ENCODE data around the gene NRDE2.
A peak's percentile ranks its signal among the peaks of the same experiment; 100 is the strongest.
"Not testable (repeated sequence)": the region's sequence is repeated elsewhere in the genome, so short reads cannot be mapped to it uniquely, and the experiment has no call there.

Gene NRDE2

GRCh38 chr14:90342327-90342726 lies 10.6 kb upstream of the NRDE2 start:
- DNase-seq: no peak

GRCh38 chr14:90341784-90342183 lies 10.0 kb upstream of the NRDE2 start:
- no peak for DNase-seq

- DNase-seq: not testable (repeated sequence)
Measured at GRCh38 chr14:90341232-90341631, 9.5 kb upstream of the NRDE2 start.

GRCh38 chr14:90336985-90337384 lies 5.2 kb upstream of the NRDE2 start:
- DNase-seq: peak; percentile 24

GRCh38 chr14:90336401-90336800 lies 4.7 kb upstream of the NRDE2 start:
- no peak for DNase-seq

- DNase-seq: no peak
Measured at GRCh38 chr14:90332271-90332584, 487 bp upstream of the NRDE2 start.

GRCh38 chr14:90330203-90331196 lies 1.2 kb downstream of the NRDE2 start:
- DNase-seq: peak; percentile 29

GRCh38 chr14:90321891-90322290 lies 9.8 kb downstream of the NRDE2 start:
- DNase-seq: no peak

- DNase-seq: no peak
Measured at GRCh38 chr14:90319634-90320541, 11.9 kb downstream of the NRDE2 start.

GRCh38 chr14:90319173-90319572 lies 12.6 kb downstream of the NRDE2 start:
- no peak for DNase-seq

- DNase-seq: no peak
Measured at GRCh38 chr14:90318016-90318415, 13.7 kb downstream of the NRDE2 start.

- DNase-seq: no peak
Measured at GRCh38 chr14:90317286-90317685, 14.5 kb downstream of the NRDE2 start.

- no peak for DNase-seq
Measured at GRCh38 chr14:90308561-90308960, 23.2 kb downstream of the NRDE2 start.

- DNase-seq: no peak
Measured at GRCh38 chr14:90305176-90305601, 26.6 kb downstream of the NRDE2 start.

- DNase-seq: no peak
Measured at GRCh38 chr14:90304502-90304901, 27.2 kb downstream of the NRDE2 start.

- no peak for DNase-seq
Measured at GRCh38 chr14:90303473-90303872, 28.3 kb downstream of the NRDE2 start.

- DNase-seq: no peak
Measured at GRCh38 chr14:90302529-90303303, 29.0 kb downstream of the NRDE2 start.

GRCh38 chr14:90301668-90302090 lies 30.1 kb downstream of the NRDE2 start:
- DNase-seq: peak; percentile 76

GRCh38 chr14:90301122-90301521 lies 30.6 kb downstream of the NRDE2 start:
- peak; percentile 3 for DNase-seq

- no peak for DNase-seq
Measured at GRCh38 chr14:90300611-90301047, 31.1 kb downstream of the NRDE2 start.

GRCh38 chr14:90299408-90299807 lies 32.3 kb downstream of the NRDE2 start:
- DNase-seq: no peak

- no peak for DNase-seq
Measured at GRCh38 chr14:90297876-90298629, 33.7 kb downstream of the NRDE2 start.

All from eye (tissue), 1 donor.